Tibial nerve (tissue), 4 donors: ENCODE results near the gene AQP12B. TPM values are rescaled to one million over a fixed set of nuclear protein-coding genes. Genes with fewer than 3 reads are reported as not detected.
"Not testable (repeated sequence)": the region's sequence is repeated elsewhere in the genome, so short reads cannot be mapped to it uniquely, and the experiment has no call there.

ENCODE experiments used
- DNase-seq, 2 donors: peaks; one replicate each; pipeline ENCODE4 v3.0.0-alpha.2; 2019; ENCODE audit warnings: low spot score in 2 of 2
- H3K27ac ChIP-seq, 4 donors: fragments of 200-600 bp; sonication (generic) in 3 of 4; one replicate each; pipeline ENCODE4 v1.5.1; 2017 to 2019; ENCODE audit warnings: mild to moderate bottlenecking in 1 of 4
- H3K27me3 ChIP-seq, 2 donors: fragments of 200-600 bp; sonication (generic) in 1 of 2; one replicate each; pipeline versions ENCODE4 v1.5.1 to v1.6.0; 2017 to 2019
- H3K36me3 ChIP-seq, 3 donors: fragments of 200-600 bp; sonication (generic); one replicate each; pipeline ENCODE4 v1.5.1; 2018 to 2019
- H3K4me1 ChIP-seq, 4 donors: fragments of 200-600 bp; sonication (generic) in 3 of 4; one replicate each; pipeline ENCODE4 v1.5.1; 2017 to 2019
- H3K4me3 ChIP-seq, 4 donors: fragments of 200-600 bp; sonication (generic) in 3 of 4; one replicate each; pipeline ENCODE4 v1.5.1; 2017 to 2019; ENCODE audit warnings: mild to moderate bottlenecking in 1 of 4, moderate library complexity in 1 of 4
- H3K9me3 ChIP-seq, 4 donors: fragments of 200-600 bp; sonication (generic) in 3 of 4; one replicate each; pipeline ENCODE4 v1.5.1; 2017 to 2019
- EP300 ChIP-seq, 2 donors: sonication (generic); formaldehyde crosslinking; IDR thresholded peaks; one replicate each; pipeline ENCODE4 v1.6.1; 2017; ENCODE audit warnings: antibody characterized with exemption in 2 of 2, mild to moderate bottlenecking in 1 of 2
- POLR2A ChIP-seq, 2 donors: fragments of 450-650 bp; IDR thresholded peaks; one replicate each; pipeline ENCODE4 v1.6.1; 2017; ENCODE audit warnings: antibody characterized with exemption in 2 of 2, mild to moderate bottlenecking in 2 of 2, moderate library complexity in 2 of 2
- WGBS, 2 donors: methylation state at CpG; one replicate each; pipeline ENCODE4 v1.1.5; 2018; 5-methylcytosine and 5-hydroxymethylcytosine counted together
- total RNA-seq, 4 donors: library from RNA; depleted of rRNA; stranded (reverse); fragments of >200 nt; gene quantifications; one replicate each; pipeline ENCODE4 v1.1.0, GENCODE V29; 2016
- TF ChIP-seq, protein P1 (sequence below), 5 experiments: fragments of 200-600 bp in 3 of 5; fragments of 450-650 bp in 2 of 5; sonication (generic) in 3 of 5; IDR thresholded peaks; one replicate each; pipeline ENCODE4 v1.5.1; 2016 to 2019; ENCODE audit warnings: antibody characterized with exemption in 5 of 5, mild to moderate bottlenecking in 3 of 5, moderate library complexity in 2 of 5

AQP12B gene, protein sequence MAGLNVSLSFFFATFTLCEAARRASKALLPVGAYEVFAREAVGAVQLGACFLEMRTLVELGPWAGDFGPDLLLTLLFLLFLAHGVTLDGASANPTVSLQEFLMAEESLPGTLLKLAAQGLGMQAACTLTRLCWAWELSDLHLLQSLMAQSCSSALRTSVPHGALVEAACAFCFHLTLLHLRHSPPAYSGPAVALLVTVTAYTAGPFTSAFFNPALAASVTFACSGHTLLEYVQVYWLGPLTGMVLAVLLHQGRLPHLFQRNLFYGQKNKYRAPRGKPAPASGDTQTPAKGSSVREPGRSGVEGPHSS
- under 1 TPM in 1 of 4 donors, not detected in 3; 0.22 TPM for total RNA-seq

DNA sequence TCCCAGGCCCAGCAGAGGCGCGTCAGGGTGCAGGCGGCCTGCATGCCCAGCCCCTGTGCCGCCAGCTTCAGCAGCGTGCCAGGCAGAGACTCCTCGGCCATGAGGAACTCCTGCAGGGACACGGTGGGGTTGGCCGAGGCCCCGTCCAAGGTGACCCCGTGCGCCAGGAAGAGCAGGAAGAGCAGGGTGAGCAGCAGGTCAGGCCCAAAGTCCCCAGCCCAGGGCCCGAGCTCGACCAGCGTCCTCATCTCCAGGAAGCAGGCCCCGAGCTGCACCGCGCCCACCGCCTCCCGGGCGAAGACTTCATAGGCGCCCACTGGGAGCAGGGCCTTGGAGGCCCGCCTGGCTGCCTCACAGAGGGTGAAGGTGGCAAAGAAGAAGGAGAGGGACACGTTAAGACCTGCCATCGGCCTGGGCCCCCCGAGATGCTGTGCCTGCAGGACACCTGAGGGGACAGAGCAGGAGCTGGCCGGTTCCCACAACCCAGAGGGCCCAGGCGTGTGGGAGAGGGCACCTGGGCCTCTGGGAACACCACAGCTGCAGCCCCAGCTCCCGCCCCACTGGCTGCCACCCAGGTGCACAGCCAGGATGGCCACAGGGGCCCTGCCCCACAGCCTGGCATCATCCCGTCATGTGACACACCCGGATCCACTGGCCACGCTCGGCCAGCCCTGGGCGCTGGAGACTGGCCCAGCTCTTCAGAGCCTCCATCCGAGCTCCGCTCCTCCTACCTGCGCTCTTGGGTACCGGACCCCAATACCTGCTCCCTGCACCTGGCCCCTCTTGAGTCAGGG, at the start of gene AQP12B:
Gene AQP12B (minus strand): TSS at position 455 of the 794 bp plus-strand sequence. CDS start 48 bp downstream, at position 407.
- H3K27ac ChIP-seq, H3K4me1 ChIP-seq, H3K27me3 ChIP-seq, H3K36me3 ChIP-seq, H3K4me3 ChIP-seq, DNase-seq, H3K9me3 ChIP-seq: not testable (repeated sequence)
- 86 to 88% methylated on average over 14 to 16 of the region's 37 CpGs for WGBS, 2 donors

DNA sequence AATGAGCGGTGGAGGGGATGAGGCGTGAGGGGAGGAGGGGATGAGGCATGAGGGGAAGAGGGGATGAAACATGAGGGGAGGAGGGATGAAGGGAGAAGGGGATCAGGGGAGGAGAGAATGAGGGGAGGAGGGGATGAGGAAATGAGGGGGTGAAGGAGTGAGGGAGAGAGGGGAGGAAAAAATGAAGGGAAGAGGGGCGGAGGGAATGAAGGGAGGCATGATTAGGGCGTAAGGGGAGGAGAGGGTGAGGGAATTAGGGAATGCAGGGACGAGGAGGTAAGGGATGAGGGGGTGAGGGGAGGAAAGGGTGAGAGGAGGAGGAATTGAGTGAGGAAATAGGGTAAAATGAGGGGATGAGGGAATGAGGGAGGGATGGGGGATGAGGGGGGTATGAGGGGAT, 49.5 kb upstream of the AQP12B start:
- H3K27ac ChIP-seq, result no peak overlapping the region
- WGBS, 2 donors, result 80 to 94% methylated on average over 5 of the region's 5 CpGs
- H3K36me3 ChIP-seq, result peaks cover 0 to 19% (median 0%) of the 10 kb centered on the region in 3 donors
- peaks cover 0 to 22% of the 10 kb centered on the region in 2 donors for H3K27me3 ChIP-seq
- H3K4me1 ChIP-seq, result no peaks in the 10 kb centered on the region
- H3K4me3 ChIP-seq, result no peak overlapping the region
- TF ChIP-seq EP300 (IDR thresholded peaks at IDR 0.05), result no peak
- TF ChIP-seq POLR2A (IDR thresholded peaks at IDR 0.05), result no peak
- TF ChIP-seq, protein P1, sequence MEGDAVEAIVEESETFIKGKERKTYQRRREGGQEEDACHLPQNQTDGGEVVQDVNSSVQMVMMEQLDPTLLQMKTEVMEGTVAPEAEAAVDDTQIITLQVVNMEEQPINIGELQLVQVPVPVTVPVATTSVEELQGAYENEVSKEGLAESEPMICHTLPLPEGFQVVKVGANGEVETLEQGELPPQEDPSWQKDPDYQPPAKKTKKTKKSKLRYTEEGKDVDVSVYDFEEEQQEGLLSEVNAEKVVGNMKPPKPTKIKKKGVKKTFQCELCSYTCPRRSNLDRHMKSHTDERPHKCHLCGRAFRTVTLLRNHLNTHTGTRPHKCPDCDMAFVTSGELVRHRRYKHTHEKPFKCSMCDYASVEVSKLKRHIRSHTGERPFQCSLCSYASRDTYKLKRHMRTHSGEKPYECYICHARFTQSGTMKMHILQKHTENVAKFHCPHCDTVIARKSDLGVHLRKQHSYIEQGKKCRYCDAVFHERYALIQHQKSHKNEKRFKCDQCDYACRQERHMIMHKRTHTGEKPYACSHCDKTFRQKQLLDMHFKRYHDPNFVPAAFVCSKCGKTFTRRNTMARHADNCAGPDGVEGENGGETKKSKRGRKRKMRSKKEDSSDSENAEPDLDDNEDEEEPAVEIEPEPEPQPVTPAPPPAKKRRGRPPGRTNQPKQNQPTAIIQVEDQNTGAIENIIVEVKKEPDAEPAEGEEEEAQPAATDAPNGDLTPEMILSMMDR (IDR thresholded peaks at IDR 0.05), result no peak
- DNase-seq, result no peak
- no peaks in the 10 kb centered on the region for H3K9me3 ChIP-seq

DNA sequence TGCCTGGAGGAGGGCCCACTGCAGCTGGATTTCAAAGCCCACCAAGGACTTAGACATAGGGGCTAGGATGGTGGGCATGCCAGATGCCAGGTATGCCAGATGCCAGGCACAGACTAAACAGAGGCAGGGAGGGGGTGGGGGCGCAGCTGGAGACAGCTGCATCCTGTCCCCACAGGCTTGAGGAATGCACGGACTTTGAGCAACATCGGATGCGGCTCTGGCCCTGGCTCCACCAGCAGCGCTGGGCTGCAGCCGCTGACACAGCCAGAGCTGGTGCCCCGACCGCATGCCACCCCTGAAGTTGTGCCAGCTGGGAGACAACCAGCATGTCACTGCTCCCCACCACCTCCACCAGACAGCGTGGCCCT, 48.5 kb upstream of the AQP12B start:
- no peak for DNase-seq

DNA sequence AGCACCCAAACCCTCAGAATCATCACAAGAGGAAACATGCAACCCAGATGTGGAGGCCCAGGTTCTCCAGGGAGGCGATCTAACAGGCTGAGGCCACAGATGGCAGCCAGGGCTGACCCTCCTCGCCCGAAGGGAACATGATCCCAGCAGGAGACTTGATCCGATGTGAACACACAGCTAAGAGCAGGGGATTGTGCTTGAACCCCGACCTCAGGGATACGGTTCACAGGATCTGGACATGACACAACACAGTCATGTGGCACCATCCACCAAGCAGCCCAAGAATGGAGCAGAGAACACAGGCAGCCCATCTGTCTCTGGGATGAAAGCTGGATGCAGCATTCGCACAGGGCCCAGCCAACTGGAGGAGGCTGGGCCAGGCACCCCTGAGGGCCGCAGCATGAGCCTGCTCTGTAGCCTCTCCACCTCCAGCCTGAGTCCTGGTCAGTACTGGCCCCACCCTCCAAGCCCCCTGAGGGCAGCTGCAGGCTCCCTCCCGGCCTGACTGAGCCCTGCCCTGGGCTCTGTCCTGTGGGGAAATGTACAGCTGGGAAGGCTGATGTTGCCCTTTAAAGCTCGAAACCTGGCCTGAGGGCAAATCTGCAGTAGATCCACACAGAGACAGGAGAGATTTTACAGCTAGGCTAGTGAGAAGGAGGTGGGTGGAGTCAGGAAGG, 48.0 kb upstream of the AQP12B start:
- peaks cover 0 to 22% of the 10 kb centered on the region in 2 donors for H3K27me3 ChIP-seq
- no peaks in the 10 kb centered on the region for H3K4me1 ChIP-seq
- TF ChIP-seq, protein P1 (IDR thresholded peaks at IDR 0.05), result no peak
- no peak for TF ChIP-seq POLR2A (IDR thresholded peaks at IDR 0.05)
- TF ChIP-seq EP300 (IDR thresholded peaks at IDR 0.05), result no peak
- peaks cover 0 to 14% (median 0%) of the 10 kb centered on the region in 3 donors for H3K36me3 ChIP-seq
- H3K9me3 ChIP-seq, result no peaks in the 10 kb centered on the region
- DNase-seq, result no peak
- 63 to 67% methylated on average over 6 to 8 of the region's 10 CpGs for WGBS, 2 donors
- H3K4me3 ChIP-seq, result no peak overlapping the region
- no peak overlapping the region for H3K27ac ChIP-seq

More for the DNA sequence above, 48.5 kb upstream of the AQP12B start:
- 34 to 54% methylated on average over 6 to 7 of the region's 9 CpGs for WGBS, 2 donors
- Histone ChIP-seq H3K4me1 (no peaks in the 10 kb centered on the region), H3K27me3 (peaks cover 0 to 22% of the 10 kb centered on the region in 2 donors), H3K36me3 (peaks cover 0 to 12% (median 0%) of the 10 kb centered on the region in 3 donors), H3K4me3 (no peak overlapping the region), H3K9me3 (no peaks in the 10 kb centered on the region), H3K27ac (no peak overlapping the region)
- TF ChIP-seq EP300 (IDR thresholded peaks at IDR 0.05) (no peak), POLR2A (IDR thresholded peaks at IDR 0.05) (no peak)
- TF ChIP-seq, protein P1 (IDR thresholded peaks at IDR 0.05), result no peak

DNA sequence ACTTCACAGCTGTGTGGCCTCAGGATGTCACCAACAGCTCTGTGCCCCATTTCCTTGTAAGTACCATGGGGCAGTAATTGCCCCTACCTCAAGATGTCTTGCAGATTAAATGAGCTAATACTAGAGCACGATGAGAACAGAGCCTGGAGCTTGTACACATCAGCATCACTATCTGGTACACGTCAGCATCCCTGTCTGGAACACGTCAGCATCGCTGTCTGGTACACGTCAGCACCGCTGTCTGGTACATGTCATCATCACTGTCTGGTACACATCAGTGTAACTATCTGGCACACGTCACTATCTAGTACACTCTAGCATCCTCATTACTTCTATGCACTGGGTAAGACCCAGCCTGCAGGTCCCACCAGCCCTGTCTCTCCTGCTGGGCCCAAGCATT, 46.1 kb upstream of the AQP12B start:
- Histone ChIP-seq H3K27me3 (peaks cover 0 to 22% of the 10 kb centered on the region in 2 donors), H3K9me3 (no peaks in the 10 kb centered on the region), H3K4me3 (no peak overlapping the region), H3K36me3 (peaks cover 0 to 22% (median 0%) of the 10 kb centered on the region in 3 donors), H3K4me1 (no peaks in the 10 kb centered on the region), H3K27ac (no peak overlapping the region)
- TF ChIP-seq, protein P1 (IDR thresholded peaks at IDR 0.05), result no peak
- TF ChIP-seq EP300 (IDR thresholded peaks at IDR 0.05), result no peak
- TF ChIP-seq POLR2A (IDR thresholded peaks at IDR 0.05), result no peak
- WGBS, 2 donors, result 74 to 88% methylated on average over 7 of the region's 7 CpGs
- DNase-seq, result no peak
